PC-9 (cell line): Measurements from ENCODE around the gene ZC3HAV1.
"Not testable (repeated sequence)": the region's sequence is repeated elsewhere in the genome, so short reads cannot be mapped to it uniquely, and the experiment has no call there.

Experiments
- CTCF ChIP-seq: fragments of 200-600 bp; sonication (generic); conservative IDR thresholded peaks from 2 replicates; pipeline ENCODE4 v1.6.1; 2017; ENCODE audit warnings: mixed run types, antibody characterized with exemption, mild to moderate bottlenecking, moderate library complexity
- EZH2 ChIP-seq: fragments of 200-600 bp; sonication (generic); IDR thresholded peaks from 2 replicates; pipeline ENCODE4 v1.8.0; 2017; ENCODE audit warnings: antibody characterized with exemption, low read depth

- TF ChIP-seq CTCF, EZH2: not testable (repeated sequence)
These were observed 20.3 kb upstream of the ZC3HAV1 start for GRCh38 chr7:139129814-139130213.
